Astrocyte (in vitro differentiated cells and primary cell): ENCODE data around the gene SEC23B. TPM values are rescaled to one million over a fixed set of nuclear protein-coding genes. Genes with fewer than 3 reads are reported as not detected.

Experiments
- DNase-seq: peaks from one replicate; pipeline ENCODE4 v3.0.0-alpha.2; 2010; ENCODE audit warnings: low read depth
- FAIRE-seq: peaks from 2 replicates; lab custom pipeline; 2011; peaks lifted over from hg19 to GRCh38; lab: Jason Lieb, UNC
- H2AFZ ChIP-seq: 2 replicates; pipeline ENCODE4 v1.6.0; 2012; ENCODE audit warnings: low read depth, low read length, inconsistent platforms
- H3K27ac ChIP-seq: 2 replicates; pipeline ENCODE4 v1.5.1; 2011; ENCODE audit warnings: low read depth, low read length, inconsistent platforms
- H3K27me3 ChIP-seq: 2 replicates; pipeline ENCODE4 v1.6.0; 2011; ENCODE audit warnings: low read length, inconsistent platforms; ENCODE audit not compliant: insufficient read depth
- H3K36me3 ChIP-seq: 2 replicates; pipeline ENCODE4 v1.5.1; 2011; ENCODE audit warnings: low read length, inconsistent platforms; ENCODE audit not compliant: insufficient read depth
- H3K4me1 ChIP-seq: 2 replicates; pipeline ENCODE4 v1.5.1; 2011; ENCODE audit warnings: low read length, inconsistent platforms; ENCODE audit not compliant: insufficient read depth
- H3K4me2 ChIP-seq: 2 replicates; pipeline ENCODE4 v1.6.0; 2012; ENCODE audit warnings: low read length, inconsistent platforms
- H3K4me3 ChIP-seq: 2 replicates; pipeline ENCODE4 v1.5.1; 2011; ENCODE audit warnings: low read depth, mild to moderate bottlenecking, low read length, inconsistent platforms; ENCODE audit not compliant: insufficient read depth
- H3K79me2 ChIP-seq: 2 replicates; pipeline ENCODE4 v1.6.0; 2012; ENCODE audit warnings: mild to moderate bottlenecking, low read length, inconsistent platforms; ENCODE audit not compliant: insufficient read depth
- H3K9ac ChIP-seq: 2 replicates; pipeline ENCODE4 v1.6.0; 2012; ENCODE audit warnings: mild to moderate bottlenecking, low read length, inconsistent platforms
- H3K9me3 ChIP-seq: 2 replicates; pipeline ENCODE4 v1.5.1; 2012; ENCODE audit warnings: low read depth, mild to moderate bottlenecking, low read length, inconsistent platforms; ENCODE audit not compliant: insufficient read depth
- H4K20me1 ChIP-seq: 2 replicates; pipeline ENCODE4 v1.6.0; 2012; ENCODE audit warnings: low read length, inconsistent platforms; ENCODE audit not compliant: insufficient read depth
- H3K27ac Mint-ChIP-seq: one replicate; pipeline ENCODE4 v1.8.0; 2021; ENCODE audit warnings: mild to moderate bottlenecking, mixed read lengths; ENCODE audit not compliant: unreplicated experiment
- H3K27me3 Mint-ChIP-seq: one replicate; pipeline ENCODE4 v1.8.0; 2021; ENCODE audit warnings: low read depth, mixed read lengths; ENCODE audit not compliant: unreplicated experiment
- H3K36me3 Mint-ChIP-seq: one replicate; pipeline ENCODE4 v1.8.0; 2021; ENCODE audit warnings: low read depth, mixed read lengths; ENCODE audit not compliant: unreplicated experiment
- H3K4me1 Mint-ChIP-seq: one replicate; pipeline ENCODE4 v1.8.0; 2021; ENCODE audit warnings: low read depth, mixed read lengths; ENCODE audit not compliant: unreplicated experiment
- H3K4me3 Mint-ChIP-seq: one replicate; pipeline ENCODE4 v1.8.0; 2021; ENCODE audit warnings: mild to moderate bottlenecking, moderate library complexity, mixed read lengths; ENCODE audit not compliant: unreplicated experiment
- H3K9me3 Mint-ChIP-seq: one replicate; pipeline ENCODE4 v1.8.0; 2021; ENCODE audit warnings: mild to moderate bottlenecking, mixed read lengths; ENCODE audit not compliant: unreplicated experiment
- EZH2 ChIP-seq: IDR thresholded peaks from 2 replicates; pipeline ENCODE4 v1.6.1; 2012; ENCODE audit warnings: mild to moderate bottlenecking, low read length, inconsistent platforms; ENCODE audit not compliant: insufficient read depth
- total RNA-seq: library from RNA; stranded (reverse); gene quantifications from 2 replicates; pipeline ENCODE4 v1.2.1, GENCODE V29; 2021
- TF ChIP-seq, protein P1 (sequence below): IDR thresholded peaks from 2 replicates; pipeline ENCODE4 v1.5.1; 2011; ENCODE audit warnings: low read depth, mild to moderate bottlenecking, inconsistent platforms, low read length, moderate library complexity; ENCODE audit not compliant: insufficient read depth

SEC23B gene
- total RNA-seq, 1 donor from 2014 or later, result 61.5 TPM

DNA sequence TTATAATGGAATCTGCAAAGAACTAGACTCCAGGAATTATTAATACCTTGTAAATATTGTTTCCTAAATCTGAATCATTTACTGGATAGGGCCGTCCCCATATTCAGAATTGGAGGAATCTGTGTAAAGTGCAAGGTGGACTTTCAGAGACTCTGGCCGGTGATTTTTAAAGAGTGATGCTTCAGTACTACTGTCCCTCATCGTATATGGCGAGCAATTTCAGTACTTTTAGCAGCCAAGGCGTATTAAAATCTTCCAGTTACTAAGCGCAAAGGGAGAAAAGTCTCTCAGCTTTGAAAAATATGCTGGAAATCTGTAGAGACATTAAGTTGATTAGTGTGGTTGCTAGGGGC is 60.0 kb downstream of the SEC23B start:
- H3K27me3 Mint-ChIP-seq, result no peaks in the 10 kb centered on the region
- H2AFZ ChIP-seq, result peak overlapping the region; percentile 94
- no peaks in the 10 kb centered on the region for H3K4me1 Mint-ChIP-seq
- H3K9me3 ChIP-seq, result no peaks in the 10 kb centered on the region
- TF ChIP-seq EZH2, result no peak
- TF ChIP-seq, protein P1, sequence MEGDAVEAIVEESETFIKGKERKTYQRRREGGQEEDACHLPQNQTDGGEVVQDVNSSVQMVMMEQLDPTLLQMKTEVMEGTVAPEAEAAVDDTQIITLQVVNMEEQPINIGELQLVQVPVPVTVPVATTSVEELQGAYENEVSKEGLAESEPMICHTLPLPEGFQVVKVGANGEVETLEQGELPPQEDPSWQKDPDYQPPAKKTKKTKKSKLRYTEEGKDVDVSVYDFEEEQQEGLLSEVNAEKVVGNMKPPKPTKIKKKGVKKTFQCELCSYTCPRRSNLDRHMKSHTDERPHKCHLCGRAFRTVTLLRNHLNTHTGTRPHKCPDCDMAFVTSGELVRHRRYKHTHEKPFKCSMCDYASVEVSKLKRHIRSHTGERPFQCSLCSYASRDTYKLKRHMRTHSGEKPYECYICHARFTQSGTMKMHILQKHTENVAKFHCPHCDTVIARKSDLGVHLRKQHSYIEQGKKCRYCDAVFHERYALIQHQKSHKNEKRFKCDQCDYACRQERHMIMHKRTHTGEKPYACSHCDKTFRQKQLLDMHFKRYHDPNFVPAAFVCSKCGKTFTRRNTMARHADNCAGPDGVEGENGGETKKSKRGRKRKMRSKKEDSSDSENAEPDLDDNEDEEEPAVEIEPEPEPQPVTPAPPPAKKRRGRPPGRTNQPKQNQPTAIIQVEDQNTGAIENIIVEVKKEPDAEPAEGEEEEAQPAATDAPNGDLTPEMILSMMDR, result no peak
- peak overlapping the region; percentile 97 for H3K9ac ChIP-seq
- peaks cover 18% of the 10 kb centered on the region for H3K79me2 ChIP-seq
- H3K36me3 ChIP-seq, result peaks cover 6% of the 10 kb centered on the region
- peak overlapping the region; percentile 89 for H3K4me3 Mint-ChIP-seq
- H3K4me1 ChIP-seq, result peaks cover 3% of the 10 kb centered on the region
- DNase-seq (no peak), FAIRE-seq (no peak)
- H4K20me1 ChIP-seq, result no peaks in the 10 kb centered on the region
- peak overlapping the region; percentile 97 for H3K27ac Mint-ChIP-seq
- peak overlapping the region; percentile 95 for H3K4me3 ChIP-seq
- H3K27ac ChIP-seq, result peak overlapping the region; percentile 84
- peaks cover 3% of the 10 kb centered on the region for H3K36me3 Mint-ChIP-seq
- peak overlapping the region; percentile 86 for H3K4me2 ChIP-seq
- no peaks in the 10 kb centered on the region for H3K27me3 ChIP-seq
- H3K9me3 Mint-ChIP-seq, result no peaks in the 10 kb centered on the region

DNA sequence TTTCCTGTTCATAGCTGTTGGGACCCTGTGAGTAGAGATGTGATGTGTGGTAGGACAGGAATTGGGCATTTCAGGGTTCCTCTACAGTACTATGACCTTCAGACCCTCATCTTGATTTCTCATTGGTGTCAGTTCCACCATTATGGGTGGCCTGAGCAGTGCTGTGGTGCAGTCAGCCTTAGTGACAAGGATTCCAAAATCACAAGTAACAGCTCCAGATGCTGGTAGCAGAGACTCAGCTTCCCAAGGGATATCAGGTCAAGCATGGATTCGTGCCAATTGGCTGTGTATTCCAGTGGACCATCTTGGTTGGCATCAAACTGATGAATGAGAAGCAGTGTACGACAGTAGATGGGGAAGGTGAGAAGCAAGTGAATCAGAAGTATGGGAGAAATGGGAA is 63.3 kb downstream of the SEC23B start:
- FAIRE-seq (no peak), DNase-seq (no peak)
- Mint-ChIP-seq H3K9me3 (no peaks in the 10 kb centered on the region), H3K36me3 (peaks cover 3% of the 10 kb centered on the region), H3K4me3 (no peak overlapping the region), H3K4me1 (no peaks in the 10 kb centered on the region), H3K27ac (no peak overlapping the region), H3K27me3 (no peaks in the 10 kb centered on the region)
- Histone ChIP-seq H3K9me3 (no peaks in the 10 kb centered on the region), H3K27me3 (no peaks in the 10 kb centered on the region), H3K27ac (no peak overlapping the region), H4K20me1 (no peaks in the 10 kb centered on the region), H3K9ac (no peak overlapping the region), H3K4me1 (peaks cover 3% of the 10 kb centered on the region), H3K4me2 (no peak overlapping the region), H3K4me3 (no peak overlapping the region), H2AFZ (no peak overlapping the region), H3K36me3 (peaks cover 6% of the 10 kb centered on the region), H3K79me2 (peaks cover 18% of the 10 kb centered on the region)
- TF ChIP-seq, protein P1, result no peak
- TF ChIP-seq EZH2, result no peak

DNA sequence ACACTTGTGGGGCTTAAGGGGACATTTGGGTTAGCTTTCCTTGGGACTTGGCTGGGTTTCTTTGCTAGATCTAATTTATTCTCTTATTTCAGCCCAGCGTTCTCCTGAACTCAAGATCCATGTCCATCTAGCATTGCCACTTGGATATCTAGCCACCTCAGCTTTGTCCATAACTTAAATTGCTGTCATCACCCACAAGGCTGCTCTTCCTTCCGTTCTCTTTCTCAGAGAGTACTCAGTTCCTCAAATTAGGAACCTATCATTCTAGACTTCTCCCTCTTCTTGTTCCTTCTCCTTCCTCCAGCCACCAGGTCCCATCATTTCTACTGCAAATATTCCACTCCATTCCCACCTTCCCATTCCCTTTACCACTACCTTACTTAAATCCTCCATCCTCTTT is 63.8 kb downstream of the SEC23B start:
- H3K4me2 ChIP-seq, result no peak overlapping the region
- no peak overlapping the region for H3K27ac ChIP-seq
- H3K9me3 ChIP-seq, result no peaks in the 10 kb centered on the region
- H3K4me3 ChIP-seq, result no peak overlapping the region
- Mint-ChIP-seq H3K36me3 (peaks cover 3% of the 10 kb centered on the region), H3K27ac (peak overlapping the region; percentile 49), H3K4me3 (no peak overlapping the region), H3K27me3 (no peaks in the 10 kb centered on the region), H3K9me3 (no peaks in the 10 kb centered on the region), H3K4me1 (no peaks in the 10 kb centered on the region)
- FAIRE-seq, result no peak
- H3K9ac ChIP-seq, result no peak overlapping the region
- peaks cover 3% of the 10 kb centered on the region for H3K4me1 ChIP-seq
- peaks cover 18% of the 10 kb centered on the region for H3K79me2 ChIP-seq
- H4K20me1 ChIP-seq, result no peaks in the 10 kb centered on the region
- no peak overlapping the region for H2AFZ ChIP-seq
- DNase-seq, result no peak
- TF ChIP-seq, protein P1, result no peak
- no peak for TF ChIP-seq EZH2
- no peaks in the 10 kb centered on the region for H3K27me3 ChIP-seq
- H3K36me3 ChIP-seq, result peaks cover 6% of the 10 kb centered on the region
